Type B pancreatic cell (in vitro differentiated cells): Measurements from ENCODE around the gene ANK3. TPM values are rescaled to one million over a fixed set of nuclear protein-coding genes. Genes with fewer than 3 reads are reported as not detected.
A peak's percentile ranks its signal among the peaks of the same experiment; 100 is the strongest.

Experiments
- DNase-seq: peaks from one replicate; pipeline ENCODE4 v3.0.0; 2021; ENCODE audit warnings: mixed read lengths; ENCODE audit not compliant: unreplicated experiment; ENCODE audit errors: extremely low spot score
- H3K27ac Mint-ChIP-seq: 2 replicates; pipeline ENCODE4 v1.8.0; 2021; ENCODE audit warnings: mild to moderate bottlenecking, mixed read lengths
- H3K27me3 Mint-ChIP-seq: 2 replicates; pipeline ENCODE4 v1.8.0; 2021; ENCODE audit warnings: mixed read lengths
- H3K36me3 Mint-ChIP-seq: 2 replicates; pipeline ENCODE4 v1.8.0; 2021; ENCODE audit warnings: mixed read lengths
- H3K4me1 Mint-ChIP-seq: one replicate; pipeline ENCODE4 v1.8.0; 2021; ENCODE audit warnings: mixed read lengths; ENCODE audit not compliant: unreplicated experiment
- H3K4me3 Mint-ChIP-seq: 2 replicates; pipeline ENCODE4 v1.8.0; 2021; ENCODE audit warnings: mild to moderate bottlenecking, mixed read lengths
- H3K9me3 Mint-ChIP-seq: 2 replicates; pipeline ENCODE4 v1.8.0; 2021; ENCODE audit warnings: mixed read lengths
- total RNA-seq: library from RNA; stranded (reverse); gene quantifications from 2 replicates; pipeline ENCODE4 v1.2.1, GENCODE V29; 2021; ENCODE audit warnings: low replicate concordance
- TF ChIP-seq, protein P1 (sequence below): fragments of 200-600 bp; sonication (generic); conservative IDR thresholded peaks from 2 replicates; pipeline ENCODE4 v1.5.0; 2021; ENCODE audit warnings: antibody characterized with exemption, mild to moderate bottlenecking

The ANK3 gene
- total RNA-seq, 1 donor from 2014 or later = 90.2 TPM

GRCh38 chr10:60155943-60156683 lies 233.6 kb downstream of the ANK3 start:
- DNase-seq = no peak
- no peak overlapping the region for H3K4me3 Mint-ChIP-seq
- peaks cover 11% of the 10 kb centered on the region for H3K9me3 Mint-ChIP-seq
- H3K36me3 Mint-ChIP-seq = peaks cover 11% of the 10 kb centered on the region
- TF ChIP-seq, protein P1, sequence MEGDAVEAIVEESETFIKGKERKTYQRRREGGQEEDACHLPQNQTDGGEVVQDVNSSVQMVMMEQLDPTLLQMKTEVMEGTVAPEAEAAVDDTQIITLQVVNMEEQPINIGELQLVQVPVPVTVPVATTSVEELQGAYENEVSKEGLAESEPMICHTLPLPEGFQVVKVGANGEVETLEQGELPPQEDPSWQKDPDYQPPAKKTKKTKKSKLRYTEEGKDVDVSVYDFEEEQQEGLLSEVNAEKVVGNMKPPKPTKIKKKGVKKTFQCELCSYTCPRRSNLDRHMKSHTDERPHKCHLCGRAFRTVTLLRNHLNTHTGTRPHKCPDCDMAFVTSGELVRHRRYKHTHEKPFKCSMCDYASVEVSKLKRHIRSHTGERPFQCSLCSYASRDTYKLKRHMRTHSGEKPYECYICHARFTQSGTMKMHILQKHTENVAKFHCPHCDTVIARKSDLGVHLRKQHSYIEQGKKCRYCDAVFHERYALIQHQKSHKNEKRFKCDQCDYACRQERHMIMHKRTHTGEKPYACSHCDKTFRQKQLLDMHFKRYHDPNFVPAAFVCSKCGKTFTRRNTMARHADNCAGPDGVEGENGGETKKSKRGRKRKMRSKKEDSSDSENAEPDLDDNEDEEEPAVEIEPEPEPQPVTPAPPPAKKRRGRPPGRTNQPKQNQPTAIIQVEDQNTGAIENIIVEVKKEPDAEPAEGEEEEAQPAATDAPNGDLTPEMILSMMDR = no peak
- H3K4me1 Mint-ChIP-seq = no peaks in the 10 kb centered on the region
- H3K27ac Mint-ChIP-seq = no peak overlapping the region
- H3K27me3 Mint-ChIP-seq = no peaks in the 10 kb centered on the region

DNA sequence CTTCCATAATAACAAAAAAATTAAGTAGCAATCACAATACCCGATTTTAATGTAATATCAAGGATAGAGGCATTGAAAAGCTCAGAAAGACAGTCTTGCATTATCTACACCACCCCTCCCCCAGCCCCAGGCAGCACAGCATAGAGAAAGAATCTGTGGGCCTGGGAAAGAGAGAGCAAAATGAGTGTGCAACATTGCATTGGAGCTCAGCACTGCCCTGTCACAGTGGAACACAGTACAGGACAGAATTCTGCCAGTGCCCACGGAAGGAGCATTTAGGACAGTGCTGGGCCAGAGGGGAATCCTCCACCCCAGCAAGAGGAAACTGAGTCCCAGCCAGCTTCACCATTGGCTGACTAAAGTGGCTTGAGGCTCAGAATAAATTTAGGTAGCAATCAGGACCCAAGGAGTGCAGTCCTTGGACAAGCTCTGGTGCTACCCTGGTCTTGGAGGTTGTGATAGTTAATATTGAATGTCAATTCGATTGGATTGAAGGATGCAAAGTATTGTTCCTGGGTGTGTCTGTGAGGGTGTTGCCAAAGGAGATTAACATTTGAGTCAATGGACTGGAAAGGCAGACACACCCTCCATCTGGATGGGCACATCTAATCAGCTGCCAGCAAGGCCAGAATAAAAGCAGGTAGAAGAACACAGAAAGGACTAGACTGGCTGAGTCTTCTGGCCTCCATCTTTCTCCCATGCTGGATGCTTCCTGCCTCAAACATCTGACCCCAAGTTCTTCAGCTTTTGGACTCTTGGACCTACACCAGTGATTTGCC lies 234.4 kb downstream of the ANK3 start:
- TF ChIP-seq, protein P1 = no peak
- DNase-seq = no peak
- Mint-ChIP-seq H3K27ac (no peak overlapping the region), H3K4me3 (no peak overlapping the region), H3K9me3 (peaks cover 8% of the 10 kb centered on the region), H3K36me3 (peaks cover 9% of the 10 kb centered on the region), H3K27me3 (no peaks in the 10 kb centered on the region), H3K4me1 (no peaks in the 10 kb centered on the region)

GRCh38 chr10:60149003-60149402 lies 240.7 kb downstream of the ANK3 start:
- Mint-ChIP-seq H3K4me3 (no peak overlapping the region), H3K27me3 (no peaks in the 10 kb centered on the region), H3K4me1 (peaks cover 28% of the 10 kb centered on the region), H3K27ac (peak overlapping the region; percentile 73), H3K9me3 (peaks cover 8% of the 10 kb centered on the region), H3K36me3 (peaks cover 9% of the 10 kb centered on the region)
- no peak for DNase-seq
- TF ChIP-seq, protein P1 = no peak

- Mint-ChIP-seq H3K9me3 (peaks cover 8% of the 10 kb centered on the region), H3K4me3 (peak overlapping the region; percentile 13), H3K4me1 (peaks cover 28% of the 10 kb centered on the region), H3K27ac (peak overlapping the region; percentile 73), H3K27me3 (no peaks in the 10 kb centered on the region), H3K36me3 (peaks cover 12% of the 10 kb centered on the region)
- TF ChIP-seq, protein P1 = no peak
- no peak for DNase-seq
These were observed 241.3 kb downstream of the ANK3 start for GRCh38 chr10:60148266-60148840.

GRCh38 chr10:60147576-60148265 lies 242.0 kb downstream of the ANK3 start:
- Mint-ChIP-seq H3K27me3 (no peaks in the 10 kb centered on the region), H3K36me3 (peaks cover 12% of the 10 kb centered on the region), H3K4me3 (peak overlapping the region; percentile 13), H3K9me3 (peaks cover 8% of the 10 kb centered on the region), H3K27ac (peak overlapping the region; percentile 73), H3K4me1 (peaks cover 28% of the 10 kb centered on the region)
- DNase-seq = no peak
- TF ChIP-seq, protein P1 = no peak
